Renal cortex interstitium (tissue), 11 donors: ENCODE measurements around the gene CIITA. TPM values are rescaled to one million over a fixed set of nuclear protein-coding genes. Genes with fewer than 3 reads are reported as not detected.
"Not testable (repeated sequence)": the region's sequence is repeated elsewhere in the genome, so short reads cannot be mapped to it uniquely, and the experiment has no call there.

ENCODE experiments used
- DNase-seq, 11 donors: peaks; one replicate each; pipeline ENCODE4 v3.0.0-alpha.2; 2013; ENCODE audit warnings: low read depth in 9 of 11, low spot score in 4 of 11; ENCODE audit errors: extremely low read depth in 1 of 11
- polyA plus RNA-seq, 3 donors: library from polyadenylated mRNA; unstranded; fragments of 120-200 nt; gene quantifications; one replicate each; pipeline ENCODE4 v1.2.1, GENCODE V29; 2013; ENCODE audit not compliant: insufficient read length in 3 of 3

CIITA gene
- polyA plus RNA-seq, 3 donors = 4.8 to 10.7 (median 5.0) TPM

- no peak for DNase-seq
These were observed 20.1 kb downstream of the CIITA start for GRCh38 chr16:10897134-10897533.

GRCh38 chr16:10902999-10903398, 26.0 kb downstream of the CIITA start:
- DNase-seq = no peak

GRCh38 chr16:10906482-10906881, 29.5 kb downstream of the CIITA start:
- DNase-seq = no peak

GRCh38 chr16:10906914-10907756, 30.1 kb downstream of the CIITA start:
- DNase-seq = no peak

GRCh38 chr16:10907757-10908045, 30.7 kb downstream of the CIITA start:
- DNase-seq = no peak

GRCh38 chr16:10911267-10911666, 34.3 kb downstream of the CIITA start:
- no peak for DNase-seq

GRCh38 chr16:10916534-10916933, 39.5 kb downstream of the CIITA start:
- DNase-seq = no peak

- peak; percentile 80 to 94 (median 88) for DNase-seq
These were observed 41.4 kb downstream of the CIITA start for GRCh38 chr16:10918294-10919002.

- DNase-seq = no peak
These were observed 42.0 kb downstream of the CIITA start for GRCh38 chr16:10919003-10919351.

- DNase-seq = no peak
These were observed 43.9 kb downstream of the CIITA start for GRCh38 chr16:10920726-10921427.

- no peak for DNase-seq
These were observed 44.7 kb downstream of the CIITA start for GRCh38 chr16:10921536-10922327.

- DNase-seq = no peak
These were observed 45.5 kb downstream of the CIITA start for GRCh38 chr16:10922328-10923145.

GRCh38 chr16:10923146-10923649, 46.2 kb downstream of the CIITA start:
- no peak for DNase-seq

- DNase-seq = no peak
These were observed 46.7 kb downstream of the CIITA start for GRCh38 chr16:10923650-10924214.

GRCh38 chr16:10925285-10925684, 48.3 kb downstream of the CIITA start:
- not testable (repeated sequence) for DNase-seq

- DNase-seq = no peak
These were observed 49.1 kb downstream of the CIITA start for GRCh38 chr16:10926094-10926493.

GRCh38 chr16:10926867-10927266, 49.9 kb downstream of the CIITA start:
- no peak for DNase-seq

- DNase-seq = no peak
These were observed 50.6 kb downstream of the CIITA start for GRCh38 chr16:10927497-10928112.
